Embryonic facial prominence (tissue), 1 donor: ENCODE results near the gene GJB6.

Experiments
- DNase-seq: peaks from one replicate; pipeline ENCODE4 v3.0.0-alpha.2; 2016; ENCODE audit errors: extremely low spot score

The GJB6 gene

GRCh38 chr13:20186771-20187170 lies 45.3 kb downstream of the GJB6 start:
- no peak for DNase-seq

- no peak for DNase-seq
Observed at GRCh38 chr13:20185366-20186056, 46.6 kb downstream of the GJB6 start.

- DNase-seq = no peak
Observed at GRCh38 chr13:20182231-20182846, 49.8 kb downstream of the GJB6 start.

- no peak for DNase-seq
Observed at GRCh38 chr13:20181188-20181587, 50.9 kb downstream of the GJB6 start.

- no peak for DNase-seq
Observed at GRCh38 chr13:20178156-20178555, 54.0 kb downstream of the GJB6 start.

GRCh38 chr13:20177049-20177831 lies 54.9 kb downstream of the GJB6 start:
- DNase-seq = no peak

GRCh38 chr13:20175907-20176652 lies 56.0 kb downstream of the GJB6 start:
- no peak for DNase-seq

- DNase-seq = no peak
Observed at GRCh38 chr13:20175406-20175794, 56.7 kb downstream of the GJB6 start.

GRCh38 chr13:20174656-20175405 lies 57.3 kb downstream of the GJB6 start:
- no peak for DNase-seq

- DNase-seq = no peak
Observed at GRCh38 chr13:20173116-20173746, 58.9 kb downstream of the GJB6 start.
